Keratinocyte (primary cell): ENCODE data around the gene GINS2. TPM values are rescaled to one million over a fixed set of nuclear protein-coding genes. Genes with fewer than 3 reads are reported as not detected.

ENCODE experiments used
- DNase-seq: peaks from one replicate; pipeline ENCODE4 v3.0.0-alpha.2; 2011; ENCODE audit warnings: low read depth, missing footprints, low spot score
- FAIRE-seq: peaks from 2 replicates; lab custom pipeline; 2011; peaks lifted over from hg19 to GRCh38; lab: Jason Lieb, UNC
- H2AFZ ChIP-seq: 2 replicates; pipeline ENCODE4 v1.6.0; 2012; ENCODE audit warnings: low read length, control low read depth, inconsistent platforms; ENCODE audit not compliant: control insufficient read depth
- H3K27ac ChIP-seq: 2 replicates; pipeline ENCODE4 v1.5.1; 2011; ENCODE audit warnings: low read length; ENCODE audit not compliant: control insufficient read depth, insufficient read depth
- H3K27me3 ChIP-seq: 3 replicates; pipeline ENCODE4 v1.6.0; 2011; ENCODE audit warnings: low read length; ENCODE audit not compliant: control insufficient read depth, insufficient read depth; ENCODE audit errors: extremely low read depth
- H3K36me3 ChIP-seq, 2 experiments: 2 replicates in 1 of 2; 3 replicates in 1 of 2; pipeline ENCODE4 v1.5.1; 2011; ENCODE audit warnings: low read length in 2 of 2, mild to moderate bottlenecking in 1 of 2; ENCODE audit not compliant: control insufficient read depth in 2 of 2, insufficient read depth in 2 of 2; ENCODE audit errors: extremely low read depth in 1 of 2
- H3K4me1 ChIP-seq: 3 replicates; pipeline ENCODE4 v1.5.1; 2011; ENCODE audit warnings: low read length; ENCODE audit not compliant: control insufficient read depth, insufficient read depth; ENCODE audit errors: extremely low read depth
- H3K4me2 ChIP-seq: 3 replicates; pipeline ENCODE4 v1.6.0; 2011; ENCODE audit warnings: low read depth, low read length; ENCODE audit not compliant: control insufficient read depth, insufficient read depth; ENCODE audit errors: extremely low read depth
- H3K4me3 ChIP-seq, 3 experiments: fragments of 200-600 bp in 1 of 3; sonication (generic) in 1 of 3; 2 replicates in 2 of 3; 3 replicates in 1 of 3; pipeline ENCODE4 v1.5.1; 2011 to 2016; ENCODE audit warnings: low read length in 3 of 3, mild to moderate bottlenecking in 3 of 3, control low read depth in 2 of 3, inconsistent platforms in 1 of 3, low read depth in 1 of 3, mixed read lengths in 1 of 3, mixed run types in 1 of 3, moderate library complexity in 1 of 3; ENCODE audit not compliant: control insufficient read depth in 2 of 3, insufficient read depth in 2 of 3; ENCODE audit errors: extremely low read depth in 1 of 3
- H3K79me2 ChIP-seq: 2 replicates; pipeline ENCODE4 v1.6.0; 2012; ENCODE audit warnings: low read length; ENCODE audit not compliant: control insufficient read depth, insufficient read depth
- H3K9ac ChIP-seq: 3 replicates; pipeline ENCODE4 v1.6.0; 2011; ENCODE audit warnings: low read length; ENCODE audit not compliant: control insufficient read depth, insufficient read depth; ENCODE audit errors: extremely low read depth
- H3K9me1 ChIP-seq: 3 replicates; pipeline ENCODE4 v1.6.0; 2011; ENCODE audit warnings: low read length; ENCODE audit not compliant: control insufficient read depth, insufficient read depth; ENCODE audit errors: extremely low read depth
- H3K9me3 ChIP-seq: 2 replicates; pipeline ENCODE4 v1.5.1; 2012; ENCODE audit warnings: low read depth, low read length; ENCODE audit not compliant: control insufficient read depth
- H4K20me1 ChIP-seq: 3 replicates; pipeline ENCODE4 v1.6.0; 2011; ENCODE audit warnings: low read length; ENCODE audit not compliant: control insufficient read depth, insufficient read depth; ENCODE audit errors: extremely low read depth
- EZH2 ChIP-seq: IDR thresholded peaks from one replicate; pipeline ENCODE4 v1.6.1; 2012; ENCODE audit warnings: inconsistent platforms, mild to moderate bottlenecking, low read length, moderate library complexity
- dilution Hi-C: fragments of 300-500 bp; cut with MboI; formaldehyde crosslinking; loops from one replicate; pipeline ENCODE4 v1.7.0; 2020; ENCODE audit warnings: low sequenced_read_pairs; ENCODE audit not compliant: extremely low pct_ligation_motif_present
- polyA plus RNA-seq, 5 experiments: library from polyadenylated mRNA; depleted of rRNA in 3 of 5; stranded (reverse) in 3 of 5; stranded (forward) in 1 of 5; unstranded in 1 of 5; fragments of >200 nt; gene quantifications; 1 replicate in 1 of 5; 2 replicates in 3 of 5; 3 replicates in 1 of 5; pipeline versions ENCODE4 v1.2.1 to v1.2.3, GENCODE V29; 2011 to 2012; ENCODE audit warnings: missing spikeins in 2 of 5, low read depth in 1 of 5, low replicate concordance in 1 of 5
- TF ChIP-seq, protein P1 (sequence below), 3 experiments: IDR thresholded peaks in 1 of 3; conservative IDR thresholded peaks in 1 of 3; optimal IDR thresholded peaks in 1 of 3; 2 replicates in 2 of 3; 3 replicates in 1 of 3; pipeline versions ENCODE3 to v1.5.1; 2011; ENCODE audit warnings: low read length in 3 of 3, mild to moderate bottlenecking in 3 of 3, moderate library complexity in 2 of 3, control low read depth in 1 of 3, inconsistent platforms in 1 of 3; ENCODE audit not compliant: insufficient read depth in 2 of 3; ENCODE audit errors: extremely low read depth in 1 of 3

GINS2 gene
- polyA plus RNA-seq, 1 donor (not counting 4 experiments of a cell fraction or from before 2014, with no cell fraction given): 11.2 TPM

DNA sequence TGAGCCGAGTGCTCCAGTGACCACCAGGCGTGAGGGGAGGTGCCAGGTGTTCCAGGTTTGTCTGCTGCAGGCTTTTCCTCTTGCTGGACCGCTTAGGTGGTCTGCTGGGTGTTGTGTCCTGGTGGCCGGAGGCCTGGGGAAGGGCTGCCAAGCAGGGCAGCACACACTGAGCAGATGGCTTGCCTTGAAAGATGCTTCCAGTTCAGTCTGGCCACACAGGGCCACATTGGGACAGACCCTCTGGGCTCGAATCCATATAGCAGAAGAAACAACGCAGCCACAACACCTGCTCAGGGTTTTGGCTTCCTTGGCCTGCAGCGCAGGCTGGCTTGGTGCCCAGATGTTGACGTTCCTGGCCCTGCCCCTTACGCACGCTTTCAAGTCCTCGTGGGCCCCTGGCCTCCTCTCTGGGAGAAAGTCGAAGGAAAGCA is 24.8 kb downstream of the GINS2 start:
- H3K4me1 ChIP-seq: no peaks in the 10 kb centered on the region
- TF ChIP-seq, protein P1, sequence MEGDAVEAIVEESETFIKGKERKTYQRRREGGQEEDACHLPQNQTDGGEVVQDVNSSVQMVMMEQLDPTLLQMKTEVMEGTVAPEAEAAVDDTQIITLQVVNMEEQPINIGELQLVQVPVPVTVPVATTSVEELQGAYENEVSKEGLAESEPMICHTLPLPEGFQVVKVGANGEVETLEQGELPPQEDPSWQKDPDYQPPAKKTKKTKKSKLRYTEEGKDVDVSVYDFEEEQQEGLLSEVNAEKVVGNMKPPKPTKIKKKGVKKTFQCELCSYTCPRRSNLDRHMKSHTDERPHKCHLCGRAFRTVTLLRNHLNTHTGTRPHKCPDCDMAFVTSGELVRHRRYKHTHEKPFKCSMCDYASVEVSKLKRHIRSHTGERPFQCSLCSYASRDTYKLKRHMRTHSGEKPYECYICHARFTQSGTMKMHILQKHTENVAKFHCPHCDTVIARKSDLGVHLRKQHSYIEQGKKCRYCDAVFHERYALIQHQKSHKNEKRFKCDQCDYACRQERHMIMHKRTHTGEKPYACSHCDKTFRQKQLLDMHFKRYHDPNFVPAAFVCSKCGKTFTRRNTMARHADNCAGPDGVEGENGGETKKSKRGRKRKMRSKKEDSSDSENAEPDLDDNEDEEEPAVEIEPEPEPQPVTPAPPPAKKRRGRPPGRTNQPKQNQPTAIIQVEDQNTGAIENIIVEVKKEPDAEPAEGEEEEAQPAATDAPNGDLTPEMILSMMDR (optimal IDR thresholded peaks at IDR 0.05 in 1 of 3, IDR thresholded peaks at IDR 0.05 in 1 of 3, conservative IDR thresholded peaks at IDR 0.05 in 1 of 3; ENCODE audit: extremely low read depth in 1 of 3, insufficient read depth in 2 of 3, low read length in 3 of 3): no peak
- TF ChIP-seq EZH2: no peak
- no peak overlapping the region for H3K4me3 ChIP-seq
- dilution Hi-C loops: no loop called here
- no peak overlapping the region for H3K4me2 ChIP-seq
- no peaks in the 10 kb centered on the region for H3K79me2 ChIP-seq
- no peaks in the 10 kb centered on the region for H3K9me3 ChIP-seq
- FAIRE-seq (no peak), DNase-seq (no peak)
- H3K27ac ChIP-seq: no peak overlapping the region
- H3K27me3 ChIP-seq: no peaks in the 10 kb centered on the region
- no peaks in the 10 kb centered on the region for H3K9me1 ChIP-seq
- H3K9ac ChIP-seq: no peak overlapping the region
- peaks cover 25 to 46% of the 10 kb centered on the region in 2 experiments for H3K36me3 ChIP-seq
- H4K20me1 ChIP-seq: peaks cover 3% of the 10 kb centered on the region
- H2AFZ ChIP-seq: no peak overlapping the region

DNA sequence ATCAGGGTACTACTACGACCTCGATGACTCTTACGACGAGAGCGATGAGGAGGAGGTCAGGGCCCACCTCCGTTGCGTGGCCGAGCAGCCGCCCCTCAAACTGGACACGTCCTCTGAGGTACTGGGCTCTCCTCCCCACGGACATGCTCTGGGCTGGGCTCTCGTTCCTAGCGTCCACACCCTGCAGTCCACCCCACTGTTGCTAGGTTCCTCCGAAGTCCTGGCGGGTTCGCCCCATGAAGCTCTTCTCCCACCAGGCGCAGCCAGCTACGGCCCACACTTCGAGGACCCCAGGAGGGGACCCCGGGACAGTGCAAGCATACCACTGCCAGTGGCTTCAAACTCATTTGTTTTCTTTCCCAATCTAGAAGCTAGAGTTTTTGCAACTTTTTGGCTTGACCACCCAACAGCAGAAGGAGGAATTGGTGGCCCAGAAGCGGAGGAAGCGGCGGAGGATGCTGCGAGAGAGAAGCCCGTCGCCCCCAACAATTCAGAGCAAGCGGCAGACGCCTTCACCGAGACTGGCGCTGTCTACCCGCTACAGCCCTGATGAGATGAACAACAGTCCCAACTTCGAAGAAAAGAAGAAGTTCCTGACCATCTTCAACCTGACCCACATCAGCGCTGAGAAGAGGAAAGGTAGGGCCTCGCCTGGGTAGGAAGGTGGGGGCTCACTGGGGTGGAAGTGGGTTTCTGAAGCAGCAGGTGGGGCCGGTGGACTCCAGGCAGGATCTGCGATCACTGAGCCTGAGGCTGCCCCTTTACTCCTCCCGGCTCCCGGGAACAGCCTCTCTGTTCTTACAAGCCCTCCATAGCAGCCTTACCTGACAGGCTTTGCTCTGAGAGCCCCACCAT is 25.6 kb downstream of the GINS2 start:
- Histone ChIP-seq H3K4me3 (no peak overlapping the region), H3K9me1 (no peaks in the 10 kb centered on the region), H3K4me1 (no peaks in the 10 kb centered on the region), H3K36me3 (peaks cover 20 to 42% of the 10 kb centered on the region in 2 experiments), H3K4me2 (no peak overlapping the region), H3K27ac (no peak overlapping the region), H3K79me2 (no peaks in the 10 kb centered on the region), H3K9me3 (no peaks in the 10 kb centered on the region), H3K27me3 (no peaks in the 10 kb centered on the region), H4K20me1 (peaks cover 3% of the 10 kb centered on the region), H3K9ac (no peak overlapping the region), H2AFZ (no peak overlapping the region)
- TF ChIP-seq, protein P1 (optimal IDR thresholded peaks at IDR 0.05 in 1 of 3, IDR thresholded peaks at IDR 0.05 in 1 of 3, conservative IDR thresholded peaks at IDR 0.05 in 1 of 3; ENCODE audit: extremely low read depth in 1 of 3, insufficient read depth in 2 of 3, low read length in 3 of 3): no peak
- no peak for TF ChIP-seq EZH2
- FAIRE-seq (no peak), DNase-seq (no peak)
- dilution Hi-C loops: no loop called here
